NCI-H2227 (cell line): ENCODE data around the gene ANKRD17.
A peak's percentile ranks its signal among the peaks of the same experiment; 100 is the strongest.

Experiments used
- DNase-seq: peaks from one replicate; lab custom pipeline; 2025; ENCODE audit not compliant: unreplicated experiment; lab: John Stamatoyannopoulos, UW

The ANKRD17 gene

DNA sequence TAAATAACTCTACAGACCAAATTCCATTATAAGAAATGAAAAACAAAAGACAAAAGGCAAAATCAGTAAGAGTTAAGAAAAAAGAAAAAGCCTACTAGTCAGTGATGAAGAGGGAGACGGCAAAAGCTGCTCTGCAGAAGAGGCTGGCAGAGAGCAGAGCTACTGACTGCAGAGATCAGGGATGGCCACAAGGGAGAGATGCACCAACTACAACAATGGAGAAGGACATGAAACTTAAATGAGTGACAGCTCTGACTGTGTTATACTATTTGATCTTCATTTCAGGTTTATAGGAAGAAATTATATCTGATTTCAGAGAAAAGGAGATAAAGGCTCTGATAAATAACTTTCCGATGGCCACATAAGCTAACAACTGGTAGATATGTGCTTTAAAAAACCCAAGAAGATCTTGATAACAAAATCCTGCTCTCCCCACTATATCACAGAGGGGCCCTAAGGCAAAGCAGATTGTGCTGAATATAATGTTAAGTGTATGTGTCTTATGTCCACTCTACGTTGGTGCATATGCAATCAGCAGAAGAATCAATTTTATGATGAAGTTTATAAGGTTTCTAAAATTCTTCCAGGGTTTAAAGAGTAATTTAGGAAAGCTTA, 130.7 kb downstream of the ANKRD17 start:
- DNase-seq = no peak

DNA sequence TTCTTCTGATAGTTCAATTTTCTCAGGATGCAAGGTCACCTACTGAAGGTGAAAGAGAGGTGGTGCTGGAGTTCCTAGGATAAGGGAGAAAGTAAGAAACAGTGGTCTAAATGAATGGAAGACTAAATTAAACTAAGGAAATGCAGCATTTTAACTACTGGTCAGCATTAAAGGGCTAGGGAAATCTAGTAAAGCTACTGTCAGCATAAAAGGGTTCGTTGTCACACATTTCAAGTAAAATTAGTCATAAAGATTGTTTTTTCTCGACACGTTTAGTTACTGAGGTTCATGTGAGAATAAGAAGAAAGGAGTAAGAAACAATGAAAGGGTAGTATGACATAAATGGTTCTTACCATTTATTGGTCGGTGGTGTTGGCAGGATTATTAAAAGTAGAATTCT, 149.1 kb downstream of the ANKRD17 start:
- DNase-seq = no peak

DNA sequence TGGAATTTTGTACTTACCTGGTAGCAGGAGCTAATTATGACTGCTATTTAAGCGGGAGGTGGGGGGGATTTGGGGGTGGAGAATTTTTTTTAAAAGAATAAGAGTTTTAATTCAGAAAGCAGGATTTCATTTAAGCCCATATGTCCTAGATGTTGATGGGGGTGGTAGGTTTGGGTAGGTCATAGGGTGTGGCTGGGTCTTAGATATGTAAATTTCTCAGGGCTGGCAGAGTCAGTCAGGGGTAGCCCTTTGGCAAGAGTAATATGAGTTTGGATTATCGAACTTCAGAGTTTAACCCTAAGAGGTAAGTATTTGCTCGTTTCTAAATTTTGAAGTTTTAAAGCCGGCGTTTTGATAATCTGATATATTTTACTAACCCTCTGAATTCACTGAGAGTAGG, 153.9 kb downstream of the ANKRD17 start:
- DNase-seq = no peak

DNA sequence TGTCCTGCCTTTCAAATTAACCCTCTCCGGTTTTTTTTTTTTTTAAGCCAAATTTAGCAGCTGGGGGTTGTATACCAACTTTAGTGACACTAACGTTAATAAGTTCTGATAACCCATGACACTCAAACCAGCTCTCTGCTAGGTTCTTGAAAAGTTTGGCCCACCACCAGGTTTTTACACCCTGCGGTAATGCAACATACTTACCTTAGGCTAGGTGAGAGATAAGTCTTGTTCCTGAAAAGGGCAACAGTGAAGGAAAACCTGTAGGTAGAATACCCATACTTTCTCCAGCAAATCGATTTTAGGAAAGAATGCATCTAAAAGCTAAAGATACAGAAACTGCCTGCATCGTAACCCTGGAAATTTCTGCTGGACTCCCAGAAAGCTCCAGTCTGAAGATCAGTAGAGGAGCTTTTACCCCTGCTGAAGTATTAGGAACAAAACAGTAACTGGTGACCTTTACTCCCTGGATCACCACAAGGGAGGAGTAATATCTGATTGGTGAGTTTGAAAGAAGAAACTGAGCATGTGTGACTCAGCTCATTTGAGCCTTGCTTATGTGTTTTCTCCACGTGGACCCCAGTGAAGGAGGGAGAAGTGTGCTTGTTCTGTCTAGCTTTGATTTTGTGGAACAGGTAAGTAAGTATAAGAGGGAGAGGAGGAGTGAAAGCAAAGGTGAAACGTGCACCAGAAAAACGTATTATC, 154.6 kb downstream of the ANKRD17 start:
- DNase-seq = no peak

DNA sequence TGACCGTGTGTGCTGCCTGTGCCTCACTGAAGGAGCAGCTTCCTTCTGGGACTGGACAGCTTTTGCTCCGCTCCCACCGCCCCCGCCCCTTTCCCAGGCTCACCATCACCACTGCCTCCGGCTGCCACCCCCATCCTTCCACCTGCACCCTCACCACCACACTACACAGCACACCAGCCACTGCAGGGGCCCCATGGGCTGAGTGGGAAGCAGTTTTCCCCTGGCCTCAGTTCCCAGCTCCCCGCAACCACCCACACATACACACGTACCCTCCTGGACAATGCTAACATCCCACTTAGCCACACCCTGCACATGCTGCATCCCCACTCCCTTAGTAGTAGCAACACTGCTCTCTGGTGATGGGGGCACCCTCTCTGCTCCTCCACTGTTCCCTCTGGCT, 159.5 kb downstream of the ANKRD17 start:
- no peak for DNase-seq

DNA sequence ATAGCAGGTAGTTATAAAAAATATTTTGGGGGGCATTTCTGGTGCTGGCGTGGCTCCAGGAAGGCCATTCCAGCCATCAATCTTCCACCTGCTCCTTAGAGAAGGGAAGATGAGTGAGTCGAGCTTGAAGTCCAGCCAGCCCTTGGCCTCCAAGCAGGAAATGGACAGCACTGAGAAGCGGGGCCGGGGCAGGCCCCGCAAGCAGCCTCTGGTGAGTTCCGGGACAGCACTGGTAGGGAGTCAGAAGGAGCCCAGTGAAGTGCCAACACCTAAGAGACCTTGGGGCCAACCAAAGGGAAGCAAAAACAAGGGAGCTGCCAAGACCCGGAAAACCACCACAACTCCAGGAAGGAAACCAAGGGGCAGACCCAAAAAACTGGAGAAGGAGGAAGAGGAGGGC, 159.9 kb downstream of the ANKRD17 start:
- DNase-seq = no peak

DNA sequence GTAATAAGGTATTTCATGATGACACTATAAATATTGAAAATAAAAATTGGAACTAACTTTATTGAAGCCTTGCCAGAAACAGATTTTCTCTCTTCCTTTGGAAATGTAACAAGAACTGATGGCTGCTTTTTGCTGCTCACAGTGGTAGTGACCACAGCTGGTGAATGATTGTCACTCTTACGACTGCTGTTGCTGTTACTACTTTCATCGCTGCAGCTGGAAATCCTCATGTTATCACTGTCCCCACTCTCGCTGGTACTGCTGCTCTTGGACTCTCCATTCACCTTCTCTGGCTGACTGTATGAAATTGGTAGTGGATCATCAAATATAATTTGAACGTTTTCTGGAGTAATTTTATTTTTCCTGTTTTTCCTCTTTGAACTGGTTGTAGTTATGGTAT, 160.6 kb downstream of the ANKRD17 start:
- no peak for DNase-seq

DNA sequence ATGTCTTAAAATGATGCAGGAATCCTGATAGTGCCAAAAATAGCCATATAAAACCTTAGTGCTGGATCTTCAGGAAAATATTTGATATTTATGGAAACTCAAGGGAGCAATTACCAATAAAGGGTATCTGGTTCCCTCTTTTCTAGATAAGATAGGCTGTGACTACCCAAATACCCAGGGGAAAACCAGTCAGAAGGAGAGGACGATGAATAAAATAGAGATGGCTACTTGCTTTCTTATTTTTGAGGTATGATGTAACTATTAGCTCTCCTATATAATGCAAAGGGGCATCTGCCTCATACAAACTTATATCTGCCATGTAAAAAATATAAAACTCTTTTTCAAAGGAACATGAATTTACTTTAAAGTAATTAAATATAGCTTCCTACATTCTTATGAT, 165.7 kb downstream of the ANKRD17 start:
- DNase-seq = no peak

DNA sequence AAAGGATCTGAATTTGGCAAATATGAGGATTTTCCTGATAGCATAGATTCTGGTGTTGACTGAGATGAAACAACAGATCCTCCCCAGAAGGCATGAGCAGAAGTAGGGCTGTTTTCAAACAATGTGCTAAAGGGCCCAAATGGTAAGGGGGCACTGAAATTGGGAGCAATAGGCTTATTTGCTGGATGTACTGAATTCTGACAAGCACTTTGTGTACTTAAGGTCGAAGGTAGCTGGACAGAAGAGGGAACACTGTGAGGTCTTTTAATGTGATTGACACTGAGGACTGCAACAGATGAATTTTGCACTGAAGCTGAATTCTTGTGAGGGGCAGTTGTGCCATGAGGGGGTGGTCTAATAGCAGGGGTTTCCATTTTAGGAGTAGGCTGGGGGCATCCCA, 167.9 kb downstream of the ANKRD17 start:
- no peak for DNase-seq

DNA sequence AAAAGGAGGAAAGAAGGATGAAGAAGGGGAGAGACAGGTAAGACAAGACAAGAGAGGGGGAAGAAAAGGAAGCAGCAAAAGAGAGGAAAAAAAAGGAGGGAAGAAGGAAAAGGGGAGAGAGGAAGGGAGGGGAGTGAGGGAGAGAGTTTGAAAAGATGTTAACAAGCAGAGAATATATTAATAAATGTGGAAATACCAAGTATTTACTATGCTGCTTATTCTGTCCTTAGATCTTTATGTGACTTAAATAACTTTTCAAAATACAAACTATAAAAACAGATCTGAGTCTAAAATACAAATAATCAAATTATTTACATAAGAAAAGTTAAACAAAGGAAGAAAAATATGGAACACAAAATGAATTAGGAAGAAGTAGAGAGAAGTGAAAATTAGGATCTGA, 170.7 kb downstream of the ANKRD17 start:
- DNase-seq = no peak

DNA sequence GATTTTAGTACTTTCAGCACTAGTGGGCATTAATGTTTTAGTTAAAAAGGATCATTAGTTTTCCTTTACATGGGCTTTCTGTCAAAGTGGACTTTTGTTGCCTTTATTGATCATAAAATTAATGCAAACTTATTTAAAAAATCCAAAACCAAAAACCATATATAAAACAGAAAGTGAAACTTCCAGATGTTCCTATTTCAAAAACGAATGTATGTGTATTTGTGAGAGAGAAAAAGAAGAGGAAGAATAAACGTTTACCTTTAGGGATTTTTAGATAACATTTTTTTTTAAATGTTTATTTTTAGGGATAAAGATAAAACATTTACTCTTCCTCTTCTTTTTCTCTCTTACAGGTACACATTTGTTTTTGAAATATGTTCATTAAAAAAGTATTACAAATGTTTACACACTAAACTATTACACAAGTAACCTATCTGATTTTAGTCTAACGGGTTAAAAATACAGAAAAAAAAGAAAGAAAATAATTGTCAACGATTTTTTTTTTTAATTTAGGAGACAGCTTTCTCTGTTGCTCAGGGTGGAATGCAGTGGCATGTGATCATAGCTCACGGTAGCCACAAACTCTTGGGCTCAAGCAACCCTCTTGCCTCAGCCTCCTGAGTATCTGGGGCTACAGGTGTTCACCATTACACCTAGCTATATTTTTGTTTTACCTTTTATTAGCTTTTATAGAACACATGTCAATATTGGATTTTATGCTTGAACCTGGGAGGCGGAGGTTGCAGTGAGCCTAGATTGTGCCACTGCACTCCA, 172.3 kb downstream of the ANKRD17 start:
- DNase-seq = no peak

DNA sequence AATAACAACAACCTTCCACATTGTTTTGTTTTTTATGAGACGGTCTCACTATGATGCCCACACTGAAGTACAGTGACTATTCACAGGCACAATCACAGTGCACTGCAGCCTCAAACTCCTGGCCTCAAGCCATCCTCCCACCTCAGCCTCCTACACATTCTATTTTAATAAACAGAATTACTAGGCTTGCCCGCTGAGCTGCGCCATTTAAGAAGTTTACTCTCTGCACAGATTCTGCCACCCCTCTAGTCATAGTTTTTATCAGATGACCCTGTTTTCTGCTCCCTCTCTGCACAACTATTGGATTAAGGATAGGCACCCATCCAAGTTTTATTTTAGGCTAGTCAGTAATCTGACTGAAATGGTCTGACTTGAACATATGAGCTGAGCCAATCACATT, 177.8 kb downstream of the ANKRD17 start:
- no peak for DNase-seq

DNA sequence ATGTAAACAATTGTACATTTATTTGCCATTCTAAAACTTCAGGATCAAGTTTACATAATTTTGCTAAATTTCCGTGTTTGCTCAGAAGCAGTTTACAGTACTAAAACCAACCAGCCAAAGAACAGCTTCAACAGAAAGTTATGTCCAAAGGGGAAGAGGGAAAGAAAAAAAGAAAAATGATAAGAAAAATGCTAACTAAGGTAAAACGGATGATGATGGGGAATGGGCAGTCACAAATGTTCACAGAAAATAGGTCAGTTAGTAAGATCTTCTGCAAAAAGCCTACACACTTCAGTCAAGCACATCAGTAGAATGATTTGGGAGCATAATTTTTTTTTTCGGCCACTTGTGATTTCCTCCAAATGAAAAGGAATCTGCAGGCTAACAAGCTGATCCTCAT, 182.8 kb downstream of the ANKRD17 start:
- DNase-seq = no peak

DNA sequence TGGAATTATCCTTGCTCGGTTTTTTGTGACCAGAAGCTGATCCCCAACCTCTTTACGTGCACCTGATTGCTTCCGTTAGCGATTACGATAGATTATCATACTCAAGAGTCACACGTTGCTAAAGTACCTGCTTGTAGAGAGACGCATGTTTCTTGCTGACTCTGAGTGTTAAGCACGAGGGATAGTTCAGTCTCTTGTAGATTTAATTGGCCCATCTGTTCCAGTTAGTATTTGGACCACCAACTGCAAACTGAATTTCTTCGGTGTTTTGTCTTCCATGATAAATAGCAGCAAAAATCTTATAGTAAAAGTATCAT, 188.6 kb downstream of the ANKRD17 start:
- peak; percentile 72 for DNase-seq

DNA sequence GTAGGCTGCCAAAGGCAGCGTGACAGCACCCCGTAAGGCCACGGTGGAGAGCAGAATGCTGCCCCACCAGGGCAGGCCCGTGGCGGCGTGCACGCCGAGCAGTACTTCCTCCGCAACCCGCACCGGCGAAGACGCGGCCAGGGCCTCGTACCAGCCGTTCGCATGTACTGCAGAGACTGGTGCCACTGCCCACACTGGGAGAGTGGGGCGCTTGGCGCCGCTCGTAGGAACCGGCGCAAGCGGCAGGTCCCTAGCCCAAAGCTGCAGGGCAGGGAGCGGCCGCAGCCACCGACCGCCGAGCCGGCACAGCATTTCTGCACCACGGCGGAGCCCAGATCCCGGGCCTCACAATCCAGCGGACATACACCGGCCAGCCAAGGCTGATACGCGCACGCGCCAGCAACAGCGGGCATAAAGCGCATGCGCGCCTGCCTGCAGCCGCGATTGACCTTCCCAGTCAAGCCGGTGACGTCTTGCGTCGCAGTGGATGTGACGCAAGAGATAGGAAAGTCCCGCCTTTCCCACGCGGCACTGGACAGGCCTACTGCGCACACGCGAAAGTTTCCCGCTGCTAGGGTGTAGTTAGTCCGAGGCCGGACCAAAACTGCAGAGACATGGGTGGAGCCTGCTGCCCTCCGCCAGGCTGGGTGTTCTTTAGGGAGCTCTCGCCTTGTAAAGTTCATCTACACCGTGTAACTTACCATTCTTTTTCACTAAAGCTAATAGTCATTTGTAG, 189.1 kb downstream of the ANKRD17 start, which contains the start of gene COX18:
Gene COX18, minus strand, starts transcription at position 379 of the 736 bp plus-strand sequence. Its CDS starts 67 bp downstream, at position 312.
- DNase-seq = peak; percentile 97

DNA sequence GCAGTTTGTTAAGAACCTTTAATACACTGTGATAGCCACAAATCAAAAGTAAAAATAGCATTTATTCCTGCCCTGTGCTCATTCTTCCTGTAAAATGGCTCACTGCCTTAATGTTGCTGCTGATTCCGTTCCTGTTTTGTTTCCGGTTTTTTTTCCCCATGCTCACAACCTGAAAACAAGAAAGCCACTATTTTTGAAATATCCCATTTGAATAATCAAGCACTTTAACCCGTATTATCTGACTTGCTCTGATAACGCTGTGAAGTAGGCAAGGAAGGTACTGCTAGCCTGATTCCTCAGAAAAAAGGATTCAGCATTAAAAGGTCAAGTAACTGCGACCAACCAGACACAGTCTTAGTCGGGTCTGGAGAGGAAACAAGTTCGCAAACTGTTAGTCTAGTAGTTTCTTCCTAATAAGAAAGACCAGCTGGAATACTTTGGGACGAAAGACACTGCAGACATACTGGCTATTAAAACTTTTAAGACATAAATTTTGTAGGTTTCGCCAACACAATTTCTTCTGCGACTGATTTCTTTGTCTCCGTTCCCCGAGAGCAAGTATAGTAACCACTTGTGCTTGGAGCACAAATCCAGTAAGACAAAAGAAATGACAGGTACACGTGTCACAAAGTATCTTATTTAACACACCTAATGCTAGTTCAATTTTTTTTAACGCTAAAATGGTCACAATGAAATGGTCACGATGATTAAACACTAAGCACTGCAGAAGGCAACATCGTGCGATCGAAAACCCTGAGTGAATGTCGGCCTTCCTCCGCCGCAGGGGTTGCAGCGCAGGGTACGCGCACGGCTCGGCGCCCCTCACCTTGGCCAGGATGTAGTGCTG, 189.9 kb downstream of the ANKRD17 start:
- DNase-seq = peak; percentile 29

DNA sequence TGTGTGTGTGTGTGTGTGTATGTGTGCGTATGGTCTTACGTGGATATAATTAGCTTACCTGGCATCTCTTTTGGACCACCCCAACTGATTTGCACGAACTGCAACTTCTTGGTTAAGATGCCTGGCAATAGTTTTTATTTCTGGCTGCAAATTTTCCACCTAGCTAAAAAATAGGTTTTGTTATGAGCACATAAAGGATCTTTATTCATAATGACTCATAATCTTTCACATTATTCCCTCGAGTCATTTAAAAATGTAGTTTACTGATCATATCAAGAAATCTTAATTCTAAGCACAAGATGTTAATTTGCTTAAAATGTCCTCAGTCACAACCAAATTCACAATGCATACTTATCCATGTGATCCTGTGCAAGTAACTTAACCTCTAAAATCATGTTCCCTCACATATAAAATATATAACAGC, 190.6 kb downstream of the ANKRD17 start:
- DNase-seq = no peak

DNA sequence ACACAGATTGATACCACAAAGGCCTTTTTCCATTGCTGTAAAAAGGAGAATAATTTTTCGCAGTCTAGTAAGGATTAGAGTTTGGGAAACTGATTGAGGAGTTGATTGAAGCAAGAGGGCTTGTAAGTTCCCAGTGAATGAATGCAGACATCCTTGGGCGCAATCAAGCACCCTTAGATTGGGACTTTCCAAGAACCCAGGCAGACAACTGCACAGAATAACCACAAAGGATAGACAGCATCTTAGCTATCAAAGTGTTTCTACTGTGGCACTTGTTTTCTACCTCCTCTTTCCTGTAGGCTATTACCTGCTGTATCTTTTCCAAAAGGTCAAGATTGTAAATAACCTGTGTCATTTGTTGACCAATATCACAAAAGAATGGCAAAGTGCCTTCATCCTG, 191.7 kb downstream of the ANKRD17 start:
- DNase-seq = no peak

DNA sequence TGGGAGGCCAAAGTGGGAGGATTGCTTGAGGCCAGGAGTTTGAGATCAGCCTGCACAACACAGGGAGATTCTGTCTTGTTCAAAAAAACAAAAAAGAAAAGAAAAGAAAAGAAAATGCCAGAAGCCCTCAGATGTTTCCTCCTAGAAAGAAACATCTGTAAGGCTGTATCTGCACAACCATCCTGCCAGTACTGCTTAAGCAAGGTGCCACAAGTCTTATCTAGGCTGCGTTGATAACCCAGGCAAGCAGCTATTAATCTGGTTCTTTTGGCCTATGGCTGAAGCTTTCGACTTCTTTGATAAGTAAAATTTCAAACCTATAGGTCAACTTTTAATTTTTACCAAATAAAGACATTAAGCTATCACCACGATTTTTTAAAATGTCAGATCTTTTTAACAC, 192.2 kb downstream of the ANKRD17 start:
- no peak for DNase-seq

DNA sequence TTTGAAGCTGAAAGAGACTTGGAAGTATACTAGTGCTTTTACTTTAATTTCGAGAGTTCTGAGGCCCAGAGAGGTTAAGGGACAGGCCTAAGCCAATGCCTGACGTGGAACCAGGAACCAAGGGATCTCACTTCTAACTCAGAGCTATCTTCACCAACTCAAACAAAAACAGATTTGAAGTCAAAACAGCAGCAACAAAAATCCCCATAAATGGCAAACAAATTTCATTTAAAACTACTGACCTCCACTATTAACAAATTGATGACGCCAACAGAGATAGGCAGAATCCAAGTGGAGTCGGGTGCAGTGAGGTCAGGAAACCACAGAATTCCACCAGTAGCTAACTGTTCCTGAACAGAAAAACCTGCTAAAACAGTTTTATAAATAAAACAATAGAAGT, 194.1 kb downstream of the ANKRD17 start:
- DNase-seq = no peak
